GM21529 (cell line): Measurements from ENCODE around the gene TSPAN5.

Experiments
- ATAC-seq: cut with Tn5 transposase; IDR thresholded peaks from one replicate; pipeline ENCODE4 v1.9.1; 2021; ENCODE audit not compliant: unreplicated experiment

TSPAN5 gene

DNA sequence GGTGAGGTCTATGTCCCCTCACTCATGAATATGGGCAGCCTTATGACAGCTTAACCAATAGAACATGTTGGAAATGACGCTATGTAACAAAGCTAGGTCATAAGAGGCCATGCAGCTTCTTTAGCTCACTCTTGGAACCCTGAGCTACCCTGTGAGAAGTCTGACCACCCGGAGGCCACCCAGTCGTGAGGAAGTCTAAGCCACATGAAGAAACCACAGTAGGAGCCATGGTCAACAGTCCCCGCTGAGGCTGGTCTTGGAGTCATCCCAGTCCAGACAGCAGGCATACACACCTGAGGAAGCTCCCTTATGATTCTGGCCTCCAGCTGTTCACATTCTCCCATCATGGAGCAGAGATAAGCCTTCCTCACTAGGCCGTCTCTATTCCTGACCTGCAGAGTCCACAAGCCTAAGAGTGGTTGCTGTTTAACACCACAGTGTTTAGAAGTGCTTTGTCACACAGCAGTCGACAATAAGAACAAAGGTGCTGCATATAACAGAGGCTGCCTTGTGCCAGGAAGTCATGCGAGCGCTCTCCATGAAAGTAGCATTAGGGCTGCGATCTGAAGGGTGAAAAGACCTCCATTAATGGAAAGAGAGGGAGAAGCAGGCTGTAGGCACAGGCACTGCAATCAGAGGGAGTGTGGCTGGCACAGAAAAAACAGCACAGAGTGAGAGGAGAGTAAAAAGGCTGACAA, 38.2 kb downstream of the TSPAN5 start:
- ATAC-seq: no peak

DNA sequence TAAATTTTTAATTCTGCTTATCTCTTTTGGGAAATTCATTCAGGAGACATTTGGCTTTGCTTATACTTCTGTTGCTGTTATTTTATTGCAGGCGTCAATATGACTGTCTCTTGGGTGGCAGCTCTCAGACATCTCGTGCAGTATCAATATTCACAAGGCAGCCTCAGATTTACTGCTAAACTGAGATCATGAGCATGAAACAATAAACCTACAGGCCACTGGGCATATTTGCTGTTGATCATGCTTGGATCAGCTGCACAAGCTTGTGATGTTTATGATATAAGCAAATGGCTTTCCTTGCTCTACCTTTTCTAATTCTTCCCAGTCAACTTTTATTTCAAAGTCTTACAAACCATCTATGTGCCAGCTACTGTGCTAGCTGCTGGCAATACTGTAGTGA, 39.2 kb downstream of the TSPAN5 start:
- no peak for ATAC-seq

DNA sequence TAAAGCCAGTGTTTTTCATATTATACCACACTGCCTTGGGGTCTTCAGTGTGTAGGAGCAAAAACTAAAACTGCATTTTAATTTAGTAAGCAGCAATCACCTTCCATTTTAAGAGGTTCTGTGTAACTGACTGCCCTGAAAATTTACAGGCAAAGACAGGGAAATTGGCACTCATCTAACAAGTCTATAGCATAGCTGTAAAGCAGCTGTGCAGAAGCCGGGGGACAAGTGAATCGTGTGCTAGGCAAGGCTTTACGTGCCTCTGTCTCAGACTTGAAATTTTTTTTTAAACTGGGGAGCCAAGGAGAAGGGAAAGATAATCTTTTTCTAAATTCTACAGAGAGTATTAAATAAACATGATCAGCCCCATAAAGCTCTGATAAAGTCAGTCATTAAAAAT, 39.7 kb downstream of the TSPAN5 start:
- ATAC-seq: no peak

DNA sequence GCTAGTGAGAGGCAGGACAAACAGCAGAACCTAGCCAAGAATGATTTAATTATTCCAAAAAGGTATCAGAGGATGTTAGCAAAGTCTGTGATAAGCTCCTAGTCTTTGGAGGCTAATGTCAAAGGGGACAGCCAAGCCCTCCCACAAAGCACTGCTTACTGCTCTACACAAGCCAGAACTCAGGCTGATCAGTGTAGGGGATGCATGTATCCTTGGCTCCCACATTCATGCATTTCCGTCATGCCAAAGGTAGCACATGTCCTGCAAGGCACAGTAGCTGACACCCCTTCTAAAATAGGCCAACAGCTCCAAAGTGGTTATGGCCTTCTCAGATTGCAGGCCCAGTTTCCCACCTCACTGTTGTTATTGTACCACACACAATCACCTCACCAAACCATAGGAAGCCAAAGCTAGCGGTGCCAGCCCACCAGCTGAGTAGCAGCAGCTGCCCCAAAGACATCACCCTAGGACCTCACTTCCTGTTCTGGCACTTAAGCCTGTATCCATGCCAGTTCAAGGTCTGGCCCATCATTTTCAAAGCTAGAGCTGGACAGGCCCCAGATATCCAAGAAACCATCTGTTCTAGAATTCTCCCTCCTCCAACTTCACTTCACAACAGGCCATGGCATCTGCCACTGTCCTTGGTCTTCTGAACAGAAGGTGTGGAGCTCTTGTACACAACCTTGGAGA, 40.9 kb downstream of the TSPAN5 start:
- no peak for ATAC-seq

DNA sequence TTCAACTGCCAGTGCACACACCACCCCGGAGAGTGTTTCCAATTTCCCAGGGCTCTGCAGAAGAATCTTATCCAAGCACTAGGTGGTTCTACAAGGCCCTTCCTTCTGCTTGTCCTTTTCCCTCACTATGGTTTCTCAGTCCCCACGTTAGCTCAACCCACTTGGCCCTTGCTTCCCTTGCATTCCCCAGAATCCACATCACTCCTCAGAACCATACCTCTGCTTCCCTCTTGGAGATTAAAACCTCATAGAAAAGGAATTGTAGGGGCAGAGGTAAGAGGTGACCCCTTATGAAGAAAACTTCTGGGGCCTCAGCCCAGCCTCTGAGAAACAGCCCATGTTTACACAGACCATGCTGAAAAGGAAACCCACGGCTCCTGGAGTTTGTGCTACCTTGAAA, 42.4 kb downstream of the TSPAN5 start:
- no peak for ATAC-seq

DNA sequence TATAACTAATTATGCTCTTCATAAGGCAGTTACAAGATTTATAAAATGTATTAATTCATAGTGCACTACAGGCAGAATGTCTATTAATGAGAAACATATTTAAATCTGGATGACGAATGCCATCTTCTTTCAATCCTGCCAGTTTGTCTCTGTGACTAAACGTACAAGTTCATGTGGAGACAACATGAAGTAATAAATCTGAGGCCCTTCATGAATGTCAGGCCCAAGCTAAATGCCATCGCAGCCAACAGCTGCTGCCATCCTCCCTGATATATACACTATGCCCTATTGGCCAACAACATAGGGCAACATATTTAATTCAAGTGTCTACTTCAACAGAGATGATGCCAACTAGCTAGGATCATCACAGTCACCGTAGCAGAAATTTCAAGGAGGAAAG, 43.7 kb downstream of the TSPAN5 start:
- no peak for ATAC-seq

DNA sequence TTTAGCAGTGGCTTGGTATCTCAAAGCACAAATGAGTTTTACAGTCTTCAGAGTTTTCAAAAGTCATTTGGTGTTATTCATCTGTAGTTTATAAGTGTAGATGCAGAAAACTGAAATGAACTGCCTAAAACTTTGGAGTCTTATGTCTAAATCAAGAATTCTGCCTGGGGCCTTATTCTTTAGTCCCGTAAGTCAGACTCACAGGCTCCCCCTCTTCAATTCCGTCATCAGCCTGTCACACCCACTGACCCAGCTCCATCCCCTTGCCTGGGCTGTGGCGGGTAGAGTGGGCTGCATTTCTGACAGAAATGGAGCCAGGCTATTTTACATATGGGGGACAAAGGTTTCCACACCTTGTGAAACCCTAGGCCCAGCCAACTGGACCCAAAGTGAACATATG, 44.3 kb downstream of the TSPAN5 start:
- ATAC-seq: no peak

DNA sequence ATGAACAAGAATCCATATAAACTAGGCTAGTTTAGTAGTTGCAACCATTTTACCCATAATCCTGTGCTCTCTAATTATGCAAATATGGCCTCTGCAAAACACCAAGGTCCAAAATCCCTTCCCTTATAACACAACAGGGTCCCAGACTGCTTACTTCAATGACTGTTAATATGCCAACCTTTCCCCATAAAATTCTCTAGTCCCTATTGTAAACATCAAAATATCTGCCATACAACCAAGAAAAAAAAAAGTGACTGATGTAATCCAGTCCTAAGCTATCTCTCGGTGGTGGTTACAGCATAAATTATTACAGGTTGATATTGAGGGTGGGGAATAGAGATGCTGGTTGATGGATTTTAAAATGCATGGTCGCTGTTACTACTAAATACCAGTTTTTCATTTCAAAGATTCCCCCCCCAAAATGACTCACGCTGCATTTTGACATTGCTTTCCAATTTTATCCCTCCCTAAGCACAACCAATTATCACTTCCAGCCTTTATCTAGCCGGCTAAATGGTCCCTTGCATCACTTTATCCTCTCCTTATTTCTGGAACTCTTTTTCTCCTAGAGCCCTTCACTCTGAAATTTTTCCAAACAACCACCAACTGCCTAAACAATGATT, 44.8 kb downstream of the TSPAN5 start:
- ATAC-seq: no peak

DNA sequence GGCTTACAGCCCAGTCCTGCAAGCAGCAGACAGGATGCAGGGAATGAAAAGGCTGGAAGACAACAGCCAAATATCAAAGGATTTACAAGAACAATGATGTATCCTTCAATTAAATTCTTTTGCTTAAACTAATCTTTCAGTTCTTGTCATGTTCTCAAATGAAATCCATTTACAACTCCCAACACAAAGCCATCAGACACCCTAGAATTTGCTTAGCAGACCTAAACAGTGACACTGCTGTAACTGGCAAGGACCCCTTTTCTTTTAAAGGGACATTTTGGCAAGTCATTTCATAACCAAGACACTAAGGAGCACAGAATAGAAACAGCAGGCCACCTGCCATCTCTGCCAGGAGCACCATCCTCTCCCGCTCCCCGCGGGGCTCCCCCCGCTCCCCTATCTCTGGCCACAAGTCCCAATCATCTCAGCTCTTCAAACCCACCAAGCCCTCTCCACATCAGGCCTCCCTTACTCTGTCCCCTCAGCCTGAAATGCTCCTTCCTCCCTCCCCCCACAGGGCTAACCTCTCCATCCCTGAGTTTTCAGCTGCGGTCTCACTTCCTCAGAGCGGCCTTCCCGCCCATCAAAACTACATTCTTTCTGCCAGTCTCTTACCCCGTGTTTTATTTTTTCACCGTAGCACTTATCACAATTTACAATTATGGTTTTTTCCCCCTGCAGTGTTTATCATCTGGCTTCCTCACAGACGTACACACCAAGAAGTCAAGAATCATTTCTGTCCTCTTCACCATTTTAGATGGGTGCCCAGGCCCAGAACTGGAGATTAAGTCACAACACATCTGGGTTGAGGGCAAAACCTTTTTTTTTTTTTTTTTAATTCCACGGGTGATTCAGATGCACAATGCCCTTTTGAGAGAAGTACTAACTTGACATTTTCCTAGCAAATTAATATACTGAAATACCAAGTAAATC, 45.8 kb downstream of the TSPAN5 start:
- no peak for ATAC-seq

DNA sequence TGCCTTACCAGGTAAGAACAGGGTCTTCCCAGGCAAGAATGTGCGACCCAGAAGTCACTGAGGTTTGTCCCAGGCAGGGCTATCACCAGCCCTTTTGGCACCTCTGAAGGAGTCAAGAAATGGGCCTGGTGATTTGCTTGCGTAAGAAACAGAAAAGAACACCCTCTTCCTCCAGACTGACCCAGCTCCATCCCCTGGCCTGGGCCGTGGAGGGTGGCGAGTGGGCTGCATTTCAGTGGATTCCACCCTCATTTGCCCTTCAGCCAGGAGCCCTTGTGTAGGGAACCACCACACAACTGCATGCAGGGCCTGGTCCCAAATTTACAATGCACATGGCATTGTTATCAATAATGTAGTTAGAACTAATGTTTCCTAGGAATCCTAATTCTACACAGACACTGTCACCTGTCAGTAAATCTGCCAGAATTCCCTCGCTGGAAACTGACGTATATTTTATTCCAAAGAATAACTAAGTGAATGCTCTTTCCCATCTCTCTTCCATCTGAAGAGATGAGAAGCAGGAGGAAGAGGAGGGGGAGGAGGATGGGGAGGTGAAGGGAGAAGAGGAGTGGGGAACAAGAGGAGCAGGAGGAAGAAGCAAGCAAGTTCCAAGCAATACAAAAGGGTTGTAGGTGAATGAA, 46.6 kb downstream of the TSPAN5 start:
- no peak for ATAC-seq

DNA sequence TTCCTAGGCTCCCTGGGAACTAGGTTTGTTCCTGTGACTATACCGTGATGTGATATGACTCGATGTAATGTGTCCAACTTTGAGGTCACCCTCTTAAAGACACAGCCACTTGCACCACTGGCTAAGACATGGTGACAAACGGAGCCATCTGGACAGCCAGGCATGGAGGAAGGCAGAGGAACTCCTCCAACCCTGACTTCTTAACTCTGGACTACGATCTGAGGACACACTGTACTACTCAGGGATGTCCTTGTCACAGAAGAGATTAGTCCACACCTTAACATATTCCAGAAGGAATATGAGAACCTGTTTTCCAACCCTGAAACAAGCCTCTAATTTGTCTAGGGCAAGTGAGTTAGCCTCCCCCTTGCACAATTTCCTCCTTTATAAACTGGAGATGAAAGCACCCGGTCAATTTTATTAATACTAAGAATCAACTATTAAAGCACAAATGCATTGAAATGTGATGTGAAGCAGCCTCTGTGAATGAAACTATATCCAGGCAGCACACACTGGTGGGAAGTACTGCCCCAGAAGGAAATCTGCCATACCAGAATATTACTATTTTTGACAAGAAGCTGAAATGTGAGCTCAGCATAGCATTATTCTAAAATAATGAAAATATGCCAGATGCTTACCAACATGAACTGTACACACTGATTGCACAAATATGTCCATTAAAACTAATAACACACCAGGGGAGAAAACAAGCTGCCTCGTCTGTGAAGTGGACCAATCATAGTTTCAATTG, 47.3 kb downstream of the TSPAN5 start:
- ATAC-seq: no peak

DNA sequence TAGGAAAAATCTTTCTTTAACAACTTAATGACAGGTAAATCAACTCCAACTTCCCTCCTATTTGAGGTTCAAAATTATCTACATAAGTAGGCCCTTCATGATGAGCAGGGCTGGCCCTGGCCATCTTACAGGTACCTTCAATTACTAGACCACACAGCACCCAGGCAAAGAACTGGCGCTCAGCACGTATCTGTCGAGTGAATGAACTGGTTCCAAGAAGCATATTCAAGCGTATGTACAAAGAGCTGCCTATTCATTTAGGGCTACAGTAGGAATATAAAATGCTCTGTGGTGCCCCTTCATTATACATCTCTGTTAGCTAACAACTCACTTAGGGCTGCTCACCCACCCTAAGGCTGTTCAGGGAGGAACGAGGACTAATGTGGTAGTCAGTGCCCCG, 48.0 kb downstream of the TSPAN5 start:
- ATAC-seq: no peak

DNA sequence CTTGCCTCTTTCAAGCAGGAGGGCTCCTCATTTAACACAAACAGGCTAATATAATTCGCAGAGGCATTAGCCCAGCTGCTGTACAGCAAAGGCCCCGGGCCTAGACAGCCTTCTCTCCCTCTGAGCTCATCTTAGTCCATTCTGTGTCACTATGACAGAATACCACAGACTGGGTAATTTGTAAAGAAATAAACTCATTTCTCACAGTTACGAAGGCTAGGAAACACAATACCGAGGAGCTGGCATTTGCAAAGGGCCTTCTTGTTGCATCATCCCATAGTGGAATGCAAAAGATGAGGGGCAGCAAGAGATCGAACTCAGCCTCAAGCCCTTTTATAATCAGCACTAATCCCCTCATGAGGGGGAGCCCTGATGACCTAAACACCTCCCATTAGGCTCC, 48.5 kb downstream of the TSPAN5 start:
- no peak for ATAC-seq

DNA sequence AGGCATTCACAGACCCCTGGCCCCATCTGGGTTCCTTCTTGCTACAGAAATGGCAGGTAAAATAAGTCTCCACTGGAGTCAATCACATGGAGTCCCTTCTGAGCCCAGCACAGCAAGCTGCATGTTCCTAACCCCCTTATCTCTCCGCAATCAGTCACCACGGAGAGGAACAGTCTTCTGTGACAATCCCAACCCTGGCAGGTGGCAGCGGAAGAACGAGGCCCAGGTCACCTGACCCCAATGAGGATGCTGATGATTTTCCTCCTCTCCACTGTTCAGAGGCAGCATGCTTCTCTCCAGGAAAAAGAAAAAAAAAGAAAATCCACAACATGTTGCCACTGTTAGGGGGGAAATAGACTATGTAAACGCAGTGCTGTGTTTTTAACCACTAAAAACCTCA, 50.1 kb downstream of the TSPAN5 start:
- no peak for ATAC-seq

DNA sequence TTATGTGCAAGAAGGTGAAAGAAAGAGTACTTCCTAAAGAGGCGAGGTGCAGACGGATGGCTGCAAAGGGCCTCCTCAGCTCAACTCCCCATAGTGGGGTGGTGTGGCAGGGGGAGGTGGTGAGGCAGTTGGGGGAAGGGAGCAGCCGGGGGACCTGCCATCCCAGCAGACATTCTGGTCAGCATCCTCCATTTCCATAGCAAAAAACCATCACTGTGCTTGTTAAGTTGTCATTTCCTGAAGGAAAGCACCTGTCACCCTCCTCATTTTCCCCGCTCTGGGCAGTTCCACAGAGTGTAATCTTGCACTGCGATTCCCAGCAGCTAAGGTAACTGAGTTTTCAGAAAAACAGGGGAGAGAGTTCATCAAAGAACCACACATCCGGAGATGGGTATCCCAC, 51.5 kb downstream of the TSPAN5 start:
- no peak for ATAC-seq

DNA sequence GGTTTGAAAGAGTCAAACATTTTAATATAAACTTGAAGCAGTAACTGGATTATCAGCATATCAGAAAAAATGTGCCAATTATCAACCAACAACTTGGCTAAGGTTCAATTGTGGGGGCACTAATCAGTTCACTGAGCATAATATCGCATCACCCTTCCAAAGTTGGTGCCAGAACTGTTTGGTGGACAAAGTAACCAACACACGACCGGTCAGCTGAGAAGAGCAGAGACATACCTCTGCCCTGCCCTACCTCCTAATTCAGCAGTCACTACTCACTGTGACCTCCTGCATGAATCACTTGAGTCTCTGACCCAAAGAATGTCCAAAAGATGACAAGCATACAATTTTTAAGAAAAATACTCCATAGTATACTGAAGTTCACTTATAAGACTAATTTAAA, 53.2 kb downstream of the TSPAN5 start:
- ATAC-seq: no peak

DNA sequence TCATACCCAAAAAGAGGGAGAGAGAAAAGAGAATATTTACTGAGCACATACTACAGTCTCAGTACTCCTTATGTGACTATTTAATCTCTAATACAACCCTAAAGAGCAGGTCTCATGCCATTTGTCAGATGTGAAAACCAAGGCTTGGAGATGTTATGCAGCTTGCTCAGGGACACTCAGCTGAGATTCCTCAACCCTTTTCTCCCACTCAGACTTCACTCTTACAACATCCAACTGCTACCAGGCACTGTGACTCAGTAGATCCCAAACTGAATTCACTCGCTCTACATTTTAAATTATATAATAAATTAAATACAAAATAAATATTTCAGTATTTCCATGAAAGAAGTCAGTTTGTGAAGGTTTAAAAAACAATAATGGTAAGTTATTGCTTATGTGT, 53.7 kb downstream of the TSPAN5 start:
- ATAC-seq: no peak

DNA sequence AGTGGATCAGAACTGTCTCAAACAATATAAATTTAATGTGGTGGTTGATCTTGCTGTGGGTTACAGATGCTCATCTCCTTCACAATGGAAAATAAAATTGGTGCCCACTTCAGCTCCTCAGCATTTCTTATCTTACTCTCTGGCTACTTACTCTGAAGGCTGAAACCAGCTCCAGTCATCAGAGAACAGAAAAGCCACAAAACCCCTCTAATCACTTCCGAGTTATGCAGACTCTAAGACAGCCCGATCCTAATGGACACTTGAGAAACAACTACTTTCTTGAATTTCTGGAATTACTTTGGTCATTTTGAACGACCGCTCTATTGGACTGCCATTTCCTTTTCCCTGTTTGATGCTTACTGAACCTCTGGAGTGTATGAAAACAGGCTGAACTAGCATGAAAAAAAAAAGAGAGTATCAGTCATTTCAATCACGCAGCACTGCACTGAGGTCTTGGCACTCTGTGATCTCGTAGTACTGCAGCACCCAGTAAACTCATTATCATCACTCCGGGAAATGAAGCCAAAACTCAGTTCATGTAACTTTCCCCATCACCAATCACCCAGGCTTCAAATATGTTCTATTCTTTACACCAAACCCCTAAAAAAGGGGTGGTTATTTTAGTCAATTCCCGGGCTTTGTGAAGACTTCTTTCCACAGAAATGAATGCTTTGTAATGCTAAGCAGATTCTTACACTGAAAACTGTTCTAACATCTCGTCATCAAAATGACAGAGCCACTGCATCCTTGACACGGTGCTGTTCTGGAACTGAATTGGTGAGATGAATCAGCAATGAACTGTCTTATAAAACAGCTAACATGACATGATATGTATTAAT, 54.5 kb downstream of the TSPAN5 start:
- no peak for ATAC-seq

DNA sequence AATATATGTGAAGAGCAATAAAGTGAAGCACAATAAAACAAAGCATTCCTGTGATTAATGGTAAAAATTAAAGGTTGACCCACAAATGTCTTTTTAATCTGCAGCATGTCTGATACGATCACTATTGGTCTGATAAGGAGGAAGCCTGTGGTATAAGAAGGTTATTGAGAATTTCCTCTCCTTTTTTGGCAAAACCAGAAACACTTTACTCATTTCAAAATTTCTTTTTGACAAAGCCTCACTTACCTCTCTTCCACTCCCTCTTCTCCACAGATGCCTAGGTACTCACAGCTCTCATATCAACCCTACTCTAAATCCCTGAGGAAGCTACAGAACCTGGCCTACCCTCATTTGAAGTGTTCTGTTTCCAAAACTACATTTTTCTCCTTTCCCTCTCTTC, 56.1 kb downstream of the TSPAN5 start:
- no peak for ATAC-seq
